ENCODE measurements around the gene IQCE.

The IQCE gene

DNA sequence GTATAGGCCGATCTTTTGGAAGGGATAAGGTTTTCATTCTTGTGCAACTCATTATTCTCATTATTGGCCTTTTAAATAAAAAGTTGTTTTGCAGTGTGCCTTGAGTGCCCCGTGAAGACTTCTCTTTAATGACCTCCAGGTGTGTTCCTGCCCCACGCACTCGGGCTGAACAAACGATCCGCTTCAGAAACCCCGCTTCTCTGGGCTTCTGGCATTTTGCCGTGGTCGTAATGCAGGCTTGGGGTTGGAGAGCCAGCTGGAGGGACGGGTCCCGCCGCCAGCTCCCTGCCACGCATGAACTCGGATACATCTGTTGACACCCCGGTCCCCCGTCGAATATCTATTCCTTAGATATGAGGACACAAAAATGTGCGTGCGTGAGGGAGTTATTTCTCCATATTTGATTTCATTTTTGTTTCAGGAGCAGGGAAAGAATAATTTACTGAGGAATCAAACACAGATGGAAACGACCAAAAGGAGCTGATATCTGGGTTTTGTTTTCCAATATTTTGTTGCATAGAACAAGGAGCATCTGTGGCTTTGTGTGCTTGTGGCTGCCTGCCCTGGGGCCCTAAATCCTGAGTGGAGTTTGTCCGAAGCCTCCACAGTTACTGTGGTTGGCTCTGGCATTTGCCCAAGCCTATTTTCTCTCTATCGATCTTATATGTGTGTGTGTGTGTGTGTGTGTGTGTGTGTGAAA lies 56.0 kb downstream of the IQCE start:
- no peak for DNase-seq (ENCODE audit: low read depth, low spot score)

DNA sequence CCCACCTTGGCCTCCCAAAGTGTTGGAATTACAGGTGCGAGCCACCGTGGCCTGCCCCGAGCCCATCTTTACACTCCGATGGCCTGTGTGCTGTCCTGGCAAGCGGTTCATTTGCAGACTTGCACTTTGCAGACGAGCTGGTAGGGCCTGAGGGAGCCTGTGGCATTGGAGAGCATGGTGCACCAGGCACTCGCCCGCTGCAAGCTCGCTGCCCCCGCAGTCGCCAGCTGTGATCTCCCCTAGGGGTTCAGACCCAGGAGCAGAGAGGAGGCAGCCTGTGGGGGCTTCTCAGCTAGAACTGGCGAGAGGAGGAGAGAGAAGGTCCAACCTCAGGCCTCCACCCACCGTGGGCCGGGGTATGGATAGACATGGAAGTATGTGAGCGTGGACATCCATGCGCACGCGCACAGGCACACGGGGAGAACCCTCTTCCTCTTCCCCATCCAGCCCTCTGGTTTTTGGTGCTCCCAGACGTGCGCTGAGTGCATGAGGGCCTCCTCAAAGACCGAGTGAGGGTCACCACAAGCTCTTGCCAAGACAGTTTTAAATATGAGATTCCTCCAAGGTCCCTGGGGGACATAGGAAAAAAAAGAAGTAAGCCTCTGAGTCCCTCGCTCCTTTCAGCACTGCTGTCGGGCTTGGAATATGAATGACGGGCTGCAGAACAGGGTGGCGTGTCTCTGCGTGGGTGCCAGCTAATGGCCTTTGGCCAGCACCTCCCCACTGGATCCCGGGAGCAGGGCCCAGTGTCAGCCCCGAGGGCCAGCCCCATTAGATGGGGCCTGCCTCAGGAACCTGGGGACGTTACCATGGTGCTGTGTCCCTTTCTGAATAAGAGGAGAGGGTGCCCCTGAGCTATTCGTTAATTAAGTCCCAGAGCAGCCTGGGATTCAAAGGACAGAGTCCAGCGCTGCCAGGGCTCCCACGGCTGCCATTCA lies 57.9 kb downstream of the IQCE start:
- no peak for DNase-seq (ENCODE audit: low read depth, low spot score)

DNA sequence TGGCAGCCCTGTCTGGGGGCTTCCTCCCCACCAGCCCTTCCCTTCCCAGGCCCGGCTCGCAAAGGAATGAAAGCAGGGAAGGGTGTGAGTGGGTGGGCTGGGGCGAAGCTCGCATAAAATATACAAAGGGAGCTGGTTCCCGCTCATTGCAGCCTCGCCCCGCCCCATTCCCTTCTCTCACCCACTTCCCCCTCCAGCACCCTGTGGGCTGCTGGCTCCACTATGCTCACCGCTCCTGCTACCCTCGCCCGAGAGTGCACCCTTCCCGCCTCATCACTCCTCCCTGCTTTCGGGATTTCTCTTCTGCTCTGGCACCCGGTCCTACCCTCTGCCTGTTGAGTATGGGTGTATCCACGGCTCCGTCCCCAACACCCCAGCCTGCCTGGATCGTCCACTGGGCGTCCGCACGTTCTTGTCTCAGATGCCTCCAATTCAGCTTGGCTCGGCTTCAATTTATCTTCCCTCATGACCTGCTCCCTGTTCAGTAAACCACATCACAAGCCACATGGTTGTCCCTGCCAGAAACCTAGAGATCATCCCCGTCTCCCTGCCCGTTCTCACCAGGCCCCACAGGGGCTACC lies 58.6 kb downstream of the IQCE start:
- DNase-seq (ENCODE audit: low read depth, low spot score), result no peak

GRCh38 chr7:2619116-2619515 lies 60.3 kb downstream of the IQCE start:
- no peak for DNase-seq (ENCODE audit: low read depth, low spot score)

DNA sequence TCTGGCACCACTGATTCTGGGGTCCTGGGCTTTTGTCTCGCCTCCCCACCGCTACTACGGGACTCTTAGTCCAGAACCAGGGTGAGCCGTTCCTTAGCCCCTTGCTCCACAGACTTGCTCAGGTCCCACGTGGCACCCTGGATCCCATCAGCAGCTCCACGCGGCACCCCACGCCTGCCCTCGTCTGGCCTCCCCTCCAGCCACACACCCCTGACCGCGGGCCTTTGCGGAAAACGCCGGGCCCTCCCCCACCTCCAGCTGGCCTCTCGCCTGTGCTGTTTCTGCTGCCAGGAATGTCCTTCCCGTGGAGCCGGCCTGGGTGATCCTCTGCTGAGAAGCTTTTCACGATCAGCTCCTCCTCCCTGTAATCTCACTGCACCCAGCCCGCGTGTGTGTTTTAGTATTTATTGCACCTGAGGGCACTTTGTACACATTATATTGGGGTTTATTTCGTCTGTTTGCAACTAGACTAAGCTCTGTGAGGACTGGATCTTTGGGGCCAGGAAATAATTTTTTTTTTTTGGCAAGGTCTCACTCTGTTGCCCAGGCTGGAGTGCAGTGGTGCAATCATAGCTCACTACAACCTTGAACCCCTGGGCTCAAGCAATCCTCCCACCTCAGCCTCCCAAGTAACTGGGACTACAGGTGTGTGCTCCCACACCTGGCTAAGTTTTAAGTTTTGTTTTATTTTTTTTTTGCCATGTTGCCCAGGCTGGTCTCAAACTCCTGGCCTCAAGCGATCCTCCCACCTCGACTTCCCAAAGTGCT lies 62.5 kb downstream of the IQCE start:
- no peak for DNase-seq (ENCODE audit: low read depth, low spot score)

DNA sequence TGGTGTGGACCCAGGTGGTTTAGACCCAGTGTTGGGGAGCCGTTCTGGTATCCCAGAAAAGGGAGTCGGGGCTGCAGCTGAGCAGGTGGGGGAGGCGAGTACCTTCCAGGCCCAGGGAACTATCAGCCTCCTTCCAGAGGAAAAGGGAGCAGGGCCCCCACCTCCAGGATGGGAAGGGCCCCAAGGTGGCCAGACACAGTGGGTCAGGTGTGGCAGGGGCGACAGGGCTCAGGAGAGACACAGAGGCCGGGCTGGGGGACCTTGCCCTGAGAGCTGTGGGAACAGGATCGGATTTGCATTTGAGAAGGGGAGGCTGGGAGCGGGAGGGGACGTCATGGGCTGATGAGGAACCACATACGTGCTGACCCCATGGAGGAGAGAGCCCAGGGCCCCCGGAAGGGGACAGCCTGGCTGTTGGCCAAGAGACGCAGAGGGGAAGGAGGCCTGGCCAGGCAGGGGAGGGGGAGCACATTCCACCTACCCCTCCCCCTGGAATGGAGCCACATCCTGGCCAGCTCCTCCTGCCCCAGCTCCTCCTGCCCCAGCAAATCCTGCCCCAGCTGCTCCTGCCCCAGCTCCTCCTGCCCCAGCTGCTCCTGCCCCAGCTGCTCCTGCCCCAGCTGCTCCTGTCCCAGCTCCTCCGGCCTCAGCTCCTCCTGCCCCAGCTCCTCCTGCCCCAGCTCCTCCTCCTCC lies 63.3 kb downstream of the IQCE start:
- no peak for DNase-seq (ENCODE audit: low read depth, low spot score)

DNA sequence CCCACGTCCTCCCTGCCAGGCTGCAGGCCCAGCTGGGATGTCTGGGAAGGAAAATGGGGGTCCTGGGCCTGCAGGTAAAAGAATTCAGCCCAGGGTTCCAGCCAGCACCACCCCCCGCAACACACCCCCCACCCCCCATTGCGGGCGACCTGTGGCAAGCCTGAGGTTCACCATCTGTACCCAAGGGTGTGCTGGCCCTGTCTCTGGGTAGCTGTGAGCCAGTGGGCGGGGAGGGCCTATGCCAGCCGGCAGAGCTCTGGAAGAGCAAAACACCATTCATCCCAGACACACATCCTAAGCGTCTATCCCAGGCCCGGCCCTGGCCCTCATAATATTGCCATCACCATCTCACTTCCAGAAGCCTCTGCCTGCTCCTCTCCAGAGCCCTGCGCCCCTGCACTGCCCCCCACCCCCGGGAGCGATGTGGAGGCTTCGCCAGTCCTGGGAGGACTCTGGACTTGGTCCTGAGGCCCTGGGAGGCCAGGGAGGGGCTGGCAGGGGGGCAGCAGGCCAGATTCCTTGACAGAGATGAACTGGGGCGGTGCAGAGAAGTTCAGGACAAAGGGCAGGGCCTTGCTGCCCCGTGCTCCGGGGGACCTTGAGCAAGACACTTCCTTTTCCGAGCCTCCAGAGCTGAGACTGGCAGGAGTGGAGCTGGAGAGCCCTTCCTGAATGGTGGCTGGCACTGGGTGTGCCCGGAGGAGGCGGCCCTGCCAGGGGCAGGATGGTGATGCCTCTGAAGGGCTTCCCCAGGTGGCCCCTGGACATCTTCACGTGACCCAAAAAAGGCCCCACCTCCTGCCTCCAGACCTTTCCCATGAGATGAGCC lies 64.3 kb downstream of the IQCE start:
- no peak for DNase-seq (ENCODE audit: low read depth, low spot score)

DNA sequence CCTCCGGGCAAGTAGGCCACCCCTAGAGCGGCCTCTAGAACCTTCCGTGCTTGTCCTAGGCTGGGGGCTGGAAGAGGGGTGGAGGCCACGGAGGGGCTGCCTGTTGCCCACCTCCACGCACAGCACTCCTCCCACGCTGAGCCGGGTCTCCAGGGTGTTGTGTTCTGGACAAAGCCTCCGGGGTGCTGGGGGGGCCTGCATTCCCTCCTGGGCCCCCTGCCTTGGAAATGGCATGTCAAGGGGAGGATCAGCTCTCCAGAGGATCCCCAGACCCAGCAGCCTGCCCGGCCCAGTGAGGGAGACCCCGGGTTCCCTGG lies 64.9 kb downstream of the IQCE start:
- no peak for DNase-seq (ENCODE audit: low read depth, low spot score)

- no peak for DNase-seq (ENCODE audit: low read depth, low spot score)
Observed at GRCh38 chr7:2624293-2624886, 65.6 kb downstream of the IQCE start.

DNA sequence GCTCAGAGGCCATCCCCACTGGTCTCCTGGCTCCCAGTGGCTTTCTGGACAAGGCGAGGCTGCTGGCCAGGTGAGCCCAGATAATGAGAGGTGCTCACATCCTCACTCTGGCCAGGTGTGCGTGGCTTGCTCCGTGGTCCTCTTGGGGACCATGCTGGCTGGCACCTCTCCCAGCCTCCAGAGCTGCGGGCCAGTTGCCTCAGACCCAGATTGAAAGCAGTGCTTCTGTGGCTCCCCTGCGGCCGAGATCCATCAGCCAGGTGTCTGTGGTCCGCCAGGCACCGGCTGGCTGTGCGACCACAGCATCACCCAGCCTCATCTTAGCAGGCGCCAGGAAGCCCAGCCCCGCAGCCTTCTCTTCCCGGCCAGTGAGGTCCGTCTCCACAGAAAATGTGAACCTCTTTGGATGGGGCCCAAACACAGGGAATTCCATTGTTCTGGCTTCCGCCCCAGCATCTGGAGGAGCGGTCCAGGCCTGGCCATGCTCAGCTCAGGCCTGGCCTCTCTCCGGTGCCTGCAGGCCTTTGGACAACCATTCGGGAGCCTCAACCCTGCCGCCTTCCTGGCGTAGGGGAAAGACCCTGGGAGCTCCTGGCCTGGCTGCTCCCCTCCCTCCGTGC lies 67.8 kb downstream of the IQCE start:
- no peak for DNase-seq (ENCODE audit: low read depth, low spot score)

DNA sequence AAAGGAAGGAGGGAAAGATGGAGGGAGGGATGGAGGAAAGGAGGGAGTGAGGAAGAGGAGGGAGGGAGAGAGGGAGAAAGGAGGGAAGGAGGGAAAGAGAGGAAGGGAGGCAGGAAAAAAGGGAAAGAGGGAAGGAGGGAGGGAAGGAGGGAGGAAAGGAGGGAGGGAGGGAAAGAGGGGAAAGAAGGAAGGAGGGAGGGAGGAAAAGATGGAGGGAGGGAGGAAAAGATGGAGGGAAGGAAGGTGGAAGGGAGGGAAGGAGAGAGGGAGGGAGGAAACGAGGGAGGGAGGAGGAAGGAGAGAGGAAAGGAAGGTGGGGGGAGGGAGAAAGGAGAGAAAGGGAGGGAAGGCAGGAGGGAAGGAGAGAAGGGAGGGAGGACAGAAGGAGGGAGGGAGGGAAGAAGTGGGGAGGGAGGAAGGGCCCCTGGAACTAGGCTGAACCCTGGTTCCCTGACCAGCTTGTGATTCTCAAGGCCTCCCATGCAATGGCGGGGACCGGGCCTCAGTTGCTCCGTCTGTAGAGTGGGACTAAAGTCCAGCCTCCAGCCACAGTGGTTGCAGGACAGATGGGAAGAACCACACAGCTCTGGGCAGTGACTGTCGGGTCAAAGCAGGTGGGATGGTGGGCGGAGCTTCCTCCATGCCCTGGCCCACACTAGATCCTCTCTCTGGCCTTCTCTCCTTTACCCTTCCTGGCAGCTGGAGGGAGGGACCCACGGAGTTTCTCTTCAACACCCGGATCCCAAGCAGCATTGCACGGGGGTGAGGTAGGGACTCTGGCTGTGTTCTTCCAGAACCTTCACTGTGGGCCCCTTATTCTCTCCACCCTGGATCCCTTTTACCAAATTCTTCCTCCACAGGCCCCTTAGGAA lies 68.7 kb downstream of the IQCE start:
- DNase-seq (ENCODE audit: low read depth, low spot score), result no peak

DNA sequence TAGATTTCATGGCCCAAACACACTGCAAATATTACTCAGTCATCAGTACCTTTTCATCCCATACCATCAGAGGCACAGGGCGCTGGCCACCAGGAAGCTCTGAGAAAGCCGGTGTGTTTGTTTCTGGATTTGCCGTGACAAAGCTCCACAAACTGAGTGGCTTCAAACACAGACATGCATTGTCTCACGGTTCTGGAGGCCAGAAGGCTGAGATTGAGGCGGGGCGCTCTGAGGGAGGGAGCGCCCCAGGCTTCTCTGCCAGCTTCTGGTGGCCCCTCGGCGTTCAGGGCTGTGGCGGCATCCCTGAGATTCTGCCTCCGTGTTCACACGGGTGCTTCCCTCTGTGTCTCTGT lies 69.3 kb downstream of the IQCE start:
- no peak for DNase-seq (ENCODE audit: low read depth, low spot score)

DNA sequence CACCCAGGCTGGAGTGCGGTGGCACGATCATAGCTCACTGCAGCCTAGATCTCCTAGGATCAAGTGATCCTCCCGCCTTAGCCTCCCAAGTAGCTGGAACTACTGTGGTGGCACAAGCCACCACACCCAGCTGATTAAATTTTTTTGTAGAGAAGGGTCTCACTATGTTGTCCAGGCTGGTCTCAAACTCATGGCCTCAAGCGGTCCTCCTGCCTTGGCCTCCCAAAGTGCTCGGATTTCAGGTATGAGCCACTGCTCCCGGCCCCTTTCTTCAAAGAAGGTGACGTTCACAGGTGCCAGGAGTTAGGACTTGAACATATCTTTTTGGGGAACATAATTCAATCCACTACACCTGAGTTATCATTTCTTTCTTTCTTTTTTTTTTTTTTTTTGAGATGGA lies 70.1 kb downstream of the IQCE start:
- DNase-seq (ENCODE audit: low read depth, low spot score), result no peak

- no peak for DNase-seq (ENCODE audit: low read depth, low spot score)
Observed at GRCh38 chr7:2629746-2630681, 71.2 kb downstream of the IQCE start.

- DNase-seq (ENCODE audit: low read depth, low spot score), result no peak
Observed at GRCh38 chr7:2631946-2632732, 73.4 kb downstream of the IQCE start, which contains the start of gene TTYH3. TTYH3 (plus strand) TSS chr7:2631986; CDS start chr7:2632156, 170 bp downstream.

DNA sequence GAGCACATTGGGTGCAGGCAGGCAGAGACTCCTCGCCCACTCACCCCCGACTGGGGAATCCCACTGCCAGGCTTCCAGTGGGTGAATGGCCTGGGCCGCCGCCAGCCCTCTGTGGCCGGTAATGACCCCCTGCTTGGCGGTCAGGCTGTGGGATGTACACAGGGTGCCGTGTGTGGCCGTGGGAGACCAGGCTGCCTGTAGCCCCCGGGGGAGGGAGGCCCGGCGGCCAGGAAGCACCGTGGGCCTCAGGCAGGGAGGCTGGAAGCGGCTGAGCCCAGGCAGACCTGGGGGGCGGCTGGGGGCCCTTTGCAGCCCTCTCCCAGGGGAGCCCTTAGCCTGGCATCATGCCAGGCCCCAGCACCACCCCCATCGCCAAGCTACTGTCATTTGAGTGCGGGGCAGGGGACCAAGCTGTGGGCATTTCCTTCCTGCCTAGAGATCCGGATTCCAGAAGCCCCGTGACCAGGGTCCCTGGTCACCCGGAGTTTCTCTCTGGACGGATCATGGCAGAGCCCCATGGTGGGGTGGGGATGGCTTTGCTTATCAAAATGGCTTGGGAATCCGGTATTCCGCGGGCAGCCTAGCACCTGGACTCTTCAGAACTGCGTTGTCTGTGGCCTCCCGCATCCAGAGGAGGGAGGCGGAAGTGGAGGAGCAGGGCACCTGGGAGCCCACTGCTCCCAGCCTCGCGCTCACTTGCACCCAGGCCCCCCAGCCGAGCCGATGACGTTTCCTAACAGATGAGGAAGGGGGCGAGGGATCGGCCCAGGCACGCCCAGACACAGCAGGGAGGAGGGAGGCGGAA lies 74.2 kb downstream of the IQCE start:
- DNase-seq (ENCODE audit: low read depth, low spot score), result no peak
